Lower leg skin (tissue), 4 donors: Measurements from ENCODE around the gene SEPTIN8. TPM values are rescaled to one million over a fixed set of nuclear protein-coding genes. Genes with fewer than 3 reads are reported as not detected.

ENCODE experiments used
- DNase-seq, 2 donors: peaks; one replicate each; pipeline ENCODE4 v3.0.0-alpha.2; 2019; ENCODE audit warnings: low spot score in 2 of 2
- H3K4me3 ChIP-seq: fragments of 200-600 bp; sonication (generic); 2 replicates; pipeline ENCODE4 v1.5.1; 2017; ENCODE audit warnings: mild to moderate bottlenecking, low read depth; ENCODE audit not compliant: poor library complexity, severe bottlenecking
- POLR2A ChIP-seq, 2 donors: fragments of 450-650 bp; IDR thresholded peaks; one replicate each; pipeline ENCODE4 v1.6.1; 2016 to 2017; ENCODE audit warnings: antibody characterized with exemption in 2 of 2, mild to moderate bottlenecking in 1 of 2, moderate library complexity in 1 of 2
- WGBS, 2 donors: methylation state at CpG; one replicate each; pipeline ENCODE4 v1.1.5; 2018; 5-methylcytosine and 5-hydroxymethylcytosine counted together
- intact Hi-C: fragments of 100-400 bp; cut with DNase I; formaldehyde crosslinking; loops from one replicate; pipeline ENCODE4 v1.15.0; 2023; ENCODE audit warnings: low total_unique reads
- total RNA-seq, 4 donors: library from RNA; depleted of rRNA; stranded (reverse); fragments of >200 nt; gene quantifications; one replicate each; pipeline ENCODE4 v1.1.0, GENCODE V29; 2016
- TF ChIP-seq, protein P1 (sequence below), 3 donors: fragments of 450-650 bp; IDR thresholded peaks; one replicate each; pipeline ENCODE4 v1.5.1; 2016; ENCODE audit warnings: antibody characterized with exemption in 3 of 3, mild to moderate bottlenecking in 3 of 3, moderate library complexity in 2 of 3

The SEPTIN8 gene
- total RNA-seq, 4 donors from 2014 or later: 70.0 to 99.6 (median 87.8) TPM

DNA sequence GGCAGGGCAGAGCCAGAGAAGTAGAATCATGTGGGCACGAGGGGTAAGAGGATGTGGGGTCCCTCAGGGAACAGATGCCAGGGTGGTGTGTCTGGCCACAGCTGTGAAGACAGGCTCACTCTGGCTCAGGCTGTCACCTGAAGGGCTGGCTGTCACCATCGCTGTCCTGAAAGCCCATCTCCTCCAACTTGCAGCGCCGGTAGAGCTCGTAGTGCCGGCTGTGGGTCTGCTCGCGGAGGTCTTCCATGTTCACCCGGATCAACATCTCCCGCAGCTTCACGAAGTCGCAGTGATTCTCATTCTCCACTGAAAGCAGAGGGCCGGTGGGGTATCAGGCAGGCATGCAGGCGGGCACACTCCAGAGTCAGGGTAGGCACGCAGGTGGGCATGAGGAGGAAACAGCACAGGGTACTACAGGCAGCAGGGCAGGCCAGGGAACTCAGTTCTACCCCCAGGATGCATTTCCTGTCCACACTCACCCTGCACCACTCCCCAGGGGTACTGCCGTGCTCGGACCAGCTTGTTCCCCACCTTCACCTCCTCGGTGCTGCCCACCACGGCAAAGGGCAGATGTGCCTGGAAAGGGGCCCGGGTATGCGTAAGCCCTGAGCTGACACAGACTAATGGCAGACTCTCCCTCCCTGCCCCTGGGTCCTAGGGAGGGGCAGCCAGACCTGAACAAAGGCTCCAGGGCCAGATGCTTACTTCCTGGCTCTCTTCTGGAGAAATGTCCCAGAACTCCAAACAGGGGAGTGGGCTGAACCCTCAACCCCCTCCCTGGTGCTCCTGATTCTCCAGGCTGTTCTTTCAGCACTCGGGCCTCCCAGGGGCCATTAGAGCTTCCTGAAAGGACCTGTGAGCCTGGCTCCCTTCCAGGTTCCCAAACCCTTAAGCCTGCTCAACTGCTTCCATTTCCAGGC, 15.5 kb downstream of the SEPTIN8 start:
- 89 to 92% methylated on average over 22 of the region's 22 CpGs for WGBS, 2 donors
- TF ChIP-seq, protein P1, sequence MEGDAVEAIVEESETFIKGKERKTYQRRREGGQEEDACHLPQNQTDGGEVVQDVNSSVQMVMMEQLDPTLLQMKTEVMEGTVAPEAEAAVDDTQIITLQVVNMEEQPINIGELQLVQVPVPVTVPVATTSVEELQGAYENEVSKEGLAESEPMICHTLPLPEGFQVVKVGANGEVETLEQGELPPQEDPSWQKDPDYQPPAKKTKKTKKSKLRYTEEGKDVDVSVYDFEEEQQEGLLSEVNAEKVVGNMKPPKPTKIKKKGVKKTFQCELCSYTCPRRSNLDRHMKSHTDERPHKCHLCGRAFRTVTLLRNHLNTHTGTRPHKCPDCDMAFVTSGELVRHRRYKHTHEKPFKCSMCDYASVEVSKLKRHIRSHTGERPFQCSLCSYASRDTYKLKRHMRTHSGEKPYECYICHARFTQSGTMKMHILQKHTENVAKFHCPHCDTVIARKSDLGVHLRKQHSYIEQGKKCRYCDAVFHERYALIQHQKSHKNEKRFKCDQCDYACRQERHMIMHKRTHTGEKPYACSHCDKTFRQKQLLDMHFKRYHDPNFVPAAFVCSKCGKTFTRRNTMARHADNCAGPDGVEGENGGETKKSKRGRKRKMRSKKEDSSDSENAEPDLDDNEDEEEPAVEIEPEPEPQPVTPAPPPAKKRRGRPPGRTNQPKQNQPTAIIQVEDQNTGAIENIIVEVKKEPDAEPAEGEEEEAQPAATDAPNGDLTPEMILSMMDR (IDR thresholded peaks at IDR 0.05): no peak
- no peak for TF ChIP-seq POLR2A (IDR thresholded peaks at IDR 0.05)
- H3K4me3 ChIP-seq: no peak overlapping the region
- intact Hi-C loops: no loop called here
- DNase-seq: peak in 1 of 2 donors; percentile 77

DNA sequence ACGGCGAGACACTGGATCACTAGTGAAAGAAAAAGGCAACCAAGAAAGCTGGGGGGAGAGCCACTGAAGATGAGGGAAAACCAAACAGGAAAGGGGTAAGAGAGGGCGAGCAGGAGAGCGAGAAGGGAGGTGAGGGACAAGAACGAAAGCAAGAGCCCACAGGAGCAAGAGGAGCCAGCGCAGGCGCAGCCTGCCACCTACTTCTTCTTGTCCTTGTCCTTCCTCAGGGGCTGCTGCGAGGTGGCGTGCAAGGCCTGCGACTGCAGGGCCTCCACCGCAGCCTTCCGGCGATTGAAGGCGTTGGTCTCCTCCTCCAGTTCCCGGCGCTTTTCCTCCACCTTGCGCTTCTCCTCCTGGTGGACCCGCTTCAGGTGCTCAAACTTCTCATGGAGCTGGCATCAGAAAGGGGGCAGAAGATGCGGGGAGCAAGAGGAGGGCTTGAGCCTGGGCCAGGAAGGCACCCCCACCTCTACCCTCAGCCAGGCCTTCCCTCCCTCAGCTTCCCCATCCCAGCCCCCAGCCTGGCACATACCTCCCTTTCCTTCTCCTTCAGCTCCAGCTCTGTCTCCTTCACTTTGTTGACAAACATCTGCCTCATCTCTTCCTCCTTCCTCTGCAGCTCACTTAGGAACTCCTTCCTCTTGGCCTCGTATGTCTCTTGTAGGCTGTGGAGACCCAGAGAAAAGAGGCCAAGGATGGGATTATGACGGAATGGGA, 16.3 kb downstream of the SEPTIN8 start:
- H3K4me3 ChIP-seq: no peak overlapping the region
- intact Hi-C loops: no loop called here
- TF ChIP-seq, protein P1 (IDR thresholded peaks at IDR 0.05): no peak
- TF ChIP-seq POLR2A (IDR thresholded peaks at IDR 0.05): no peak
- DNase-seq: peak in 1 of 2 donors; percentile 54
- whole genome bisulfite sequencing, 2 donors: 96% methylated on average over 21 of the region's 21 CpGs

DNA sequence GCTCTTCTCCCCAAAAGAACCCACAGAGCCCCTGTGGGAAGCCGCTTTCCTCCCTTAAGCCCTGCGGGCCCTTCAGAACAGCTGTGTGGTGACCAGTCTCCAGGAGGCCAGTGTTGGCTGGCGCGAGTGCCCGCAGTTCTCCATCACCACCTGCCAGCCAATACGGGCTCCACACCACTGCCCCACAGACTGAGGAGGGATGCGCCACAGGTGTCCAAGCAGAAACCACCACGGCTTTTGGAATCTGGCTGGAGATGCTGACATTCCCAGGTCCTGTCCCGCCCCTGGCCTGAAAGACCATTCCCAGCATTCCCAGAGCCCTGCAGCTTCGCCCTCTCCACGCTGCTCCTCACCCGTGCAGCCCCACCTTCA, 17.0 kb downstream of the SEPTIN8 start:
- intact Hi-C loops: no loop called here
- H3K4me3 ChIP-seq: no peak overlapping the region
- no peak for DNase-seq
- TF ChIP-seq, protein P1 (IDR thresholded peaks at IDR 0.05): no peak
- TF ChIP-seq POLR2A (IDR thresholded peaks at IDR 0.05): no peak
- 94 to 95% methylated on average over 11 to 12 of the region's 12 CpGs for WGBS, 2 donors

DNA sequence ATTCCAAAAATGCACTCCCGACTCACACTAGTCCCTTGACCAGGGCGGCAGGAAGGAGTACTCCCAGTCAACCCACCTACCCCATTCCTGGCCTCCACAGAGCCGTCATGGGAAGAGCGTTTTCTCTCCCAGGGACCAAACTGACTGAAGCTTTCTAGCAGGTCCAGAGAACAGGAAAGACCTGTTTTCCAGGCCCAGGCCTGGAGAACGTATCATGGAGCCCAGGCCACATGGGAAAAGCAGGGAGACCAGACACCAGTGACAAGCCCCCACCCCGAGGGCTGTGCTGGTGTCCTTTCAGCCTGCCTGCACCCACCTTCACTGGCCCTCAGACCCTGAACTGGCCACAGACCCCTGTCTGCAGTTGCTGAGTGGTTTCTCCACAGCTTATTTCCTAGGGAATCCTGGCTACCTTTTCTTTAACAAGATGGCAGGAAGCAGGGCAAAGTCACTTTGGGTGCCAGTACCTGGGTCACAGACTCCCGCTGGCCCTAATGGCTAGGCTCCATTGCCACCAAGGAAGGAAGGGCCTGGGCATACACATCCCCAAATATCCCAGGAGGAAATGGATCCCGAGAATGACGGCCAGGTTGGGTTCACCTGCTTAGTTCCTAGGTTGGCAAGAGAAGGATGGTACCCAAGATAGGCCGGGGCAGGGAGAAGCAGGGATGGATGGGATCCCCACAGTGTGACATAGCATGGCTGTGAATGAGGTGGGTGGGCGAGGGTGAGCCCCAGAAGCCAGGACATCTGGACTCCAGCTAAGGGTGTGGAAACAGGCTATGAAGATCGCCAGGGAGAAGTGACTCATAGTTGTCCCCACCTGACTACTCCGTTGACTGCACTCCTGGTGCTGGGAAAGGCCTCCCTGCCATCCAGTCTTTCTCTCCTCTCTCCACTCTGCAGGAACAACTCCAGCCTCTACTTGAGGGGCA, 17.7 kb downstream of the SEPTIN8 start:
- intact Hi-C loops: loop anchor here (10.0 kb wide), 1 partner anchor 55 kb away; the partner anchor contains the start of gene SOWAHA
- TF ChIP-seq POLR2A (IDR thresholded peaks at IDR 0.05): no peak
- TF ChIP-seq, protein P1 (IDR thresholded peaks at IDR 0.05): no peak
- H3K4me3 ChIP-seq: no peak overlapping the region
- peak in 1 of 2 donors; percentile 12 for DNase-seq
- 75 to 79% methylated on average over 13 of the region's 13 CpGs for WGBS, 2 donors

DNA sequence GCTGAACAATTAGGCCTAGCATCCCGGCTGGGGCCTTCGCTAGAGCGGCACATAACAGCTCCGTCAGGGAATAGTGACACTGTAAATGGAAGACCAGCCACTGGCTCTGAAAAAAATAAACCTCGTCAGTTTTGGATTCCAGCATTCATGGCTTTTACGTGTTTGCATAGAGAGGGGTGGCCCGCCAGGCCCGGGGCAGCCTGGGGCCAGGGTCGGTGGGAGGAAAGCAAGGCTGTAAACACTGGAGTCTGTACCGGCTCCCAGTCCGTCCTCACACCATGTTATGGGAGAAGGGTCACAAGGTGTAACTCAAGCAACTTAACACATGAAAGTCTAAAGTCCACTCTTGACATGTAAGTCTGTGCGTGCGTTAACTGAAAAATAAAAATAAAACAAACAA, 18.6 kb downstream of the SEPTIN8 start:
- no peak for TF ChIP-seq POLR2A (IDR thresholded peaks at IDR 0.05)
- TF ChIP-seq, protein P1 (IDR thresholded peaks at IDR 0.05): no peak
- 87 to 91% methylated on average over 13 of the region's 13 CpGs for WGBS, 2 donors
- intact Hi-C loops: loop anchor here (10.0 kb wide), 1 partner anchor 56 kb away; the partner anchor contains the start of gene SOWAHA
- H3K4me3 ChIP-seq: no peak overlapping the region
- DNase-seq: no peak
